Middle frontal gyrus (tissue), 1 donor: ENCODE data around the gene USH2A.
"Not testable (repeated sequence)": the region's sequence is repeated elsewhere in the genome, so short reads cannot be mapped to it uniquely, and the experiment has no call there.

Source experiments
- DNase-seq: peaks from one replicate; pipeline ENCODE4 v3.0.0-alpha.2; 2015; ENCODE audit warnings: low spot score; ENCODE audit errors: extremely low spot score

The USH2A gene

GRCh38 chr1:216389774-216390173 lies 33.5 kb downstream of the USH2A start:
- no peak for DNase-seq

GRCh38 chr1:216388558-216388957 lies 34.7 kb downstream of the USH2A start:
- no peak for DNase-seq

GRCh38 chr1:216387782-216388181 lies 35.5 kb downstream of the USH2A start:
- DNase-seq = no peak

GRCh38 chr1:216379441-216379840 lies 43.8 kb downstream of the USH2A start:
- no peak for DNase-seq

GRCh38 chr1:216368249-216368648 lies 55.0 kb downstream of the USH2A start:
- no peak for DNase-seq

GRCh38 chr1:216366979-216367378 lies 56.3 kb downstream of the USH2A start:
- no peak for DNase-seq

- DNase-seq = no peak
Measured at GRCh38 chr1:216356945-216357344, 66.3 kb downstream of the USH2A start.

GRCh38 chr1:216350186-216350585 lies 73.1 kb downstream of the USH2A start:
- DNase-seq = no peak

GRCh38 chr1:216346526-216346925 lies 76.7 kb downstream of the USH2A start:
- no peak for DNase-seq

GRCh38 chr1:216340542-216340941 lies 82.7 kb downstream of the USH2A start:
- DNase-seq = not testable (repeated sequence)

GRCh38 chr1:216332462-216332861 lies 90.8 kb downstream of the USH2A start:
- DNase-seq = no peak

- DNase-seq = no peak
Measured at GRCh38 chr1:216332003-216332402, 91.2 kb downstream of the USH2A start.

- DNase-seq = no peak
Measured at GRCh38 chr1:216331211-216331610, 92.0 kb downstream of the USH2A start.

- no peak for DNase-seq
Measured at GRCh38 chr1:216330262-216330661, 93.0 kb downstream of the USH2A start.

- no peak for DNase-seq
Measured at GRCh38 chr1:216325946-216326345, 97.3 kb downstream of the USH2A start.

GRCh38 chr1:216325336-216325735 lies 97.9 kb downstream of the USH2A start:
- no peak for DNase-seq

GRCh38 chr1:216323344-216323743 lies 99.9 kb downstream of the USH2A start:
- DNase-seq = no peak

GRCh38 chr1:216314379-216315095 lies 108.7 kb downstream of the USH2A start:
- no peak for DNase-seq

- no peak for DNase-seq
Measured at GRCh38 chr1:216310776-216311175, 112.5 kb downstream of the USH2A start.

GRCh38 chr1:216306830-216307229 lies 116.4 kb downstream of the USH2A start:
- DNase-seq = no peak

GRCh38 chr1:216303690-216304089 lies 119.6 kb downstream of the USH2A start:
- no peak for DNase-seq

- DNase-seq = no peak
Measured at GRCh38 chr1:216293683-216294082, 129.6 kb downstream of the USH2A start.

GRCh38 chr1:216290074-216290473 lies 133.2 kb downstream of the USH2A start:
- no peak for DNase-seq

- DNase-seq = no peak
Measured at GRCh38 chr1:216285052-216285451, 138.2 kb downstream of the USH2A start.
